Left renal pelvis (tissue), 4 donors: ENCODE measurements around the gene FOXA2. TPM values are rescaled to one million over a fixed set of nuclear protein-coding genes. Genes with fewer than 3 reads are reported as not detected.

Experiments used
- DNase-seq, 4 donors: peaks; one replicate each; pipeline ENCODE4 v3.0.0-alpha.2; 2013; ENCODE audit warnings: low read depth in 4 of 4, low spot score in 3 of 4
- polyA plus RNA-seq, 4 donors: library from polyadenylated mRNA; unstranded; fragments of 120-200 nt; gene quantifications; one replicate each; pipeline ENCODE4 v1.2.1, GENCODE V29; 2013; ENCODE audit not compliant: insufficient read length in 4 of 4

Gene FOXA2
- polyA plus RNA-seq, 4 donors = 0.07 to 0.24 (median 0.23) TPM; not detected in 1

DNA sequence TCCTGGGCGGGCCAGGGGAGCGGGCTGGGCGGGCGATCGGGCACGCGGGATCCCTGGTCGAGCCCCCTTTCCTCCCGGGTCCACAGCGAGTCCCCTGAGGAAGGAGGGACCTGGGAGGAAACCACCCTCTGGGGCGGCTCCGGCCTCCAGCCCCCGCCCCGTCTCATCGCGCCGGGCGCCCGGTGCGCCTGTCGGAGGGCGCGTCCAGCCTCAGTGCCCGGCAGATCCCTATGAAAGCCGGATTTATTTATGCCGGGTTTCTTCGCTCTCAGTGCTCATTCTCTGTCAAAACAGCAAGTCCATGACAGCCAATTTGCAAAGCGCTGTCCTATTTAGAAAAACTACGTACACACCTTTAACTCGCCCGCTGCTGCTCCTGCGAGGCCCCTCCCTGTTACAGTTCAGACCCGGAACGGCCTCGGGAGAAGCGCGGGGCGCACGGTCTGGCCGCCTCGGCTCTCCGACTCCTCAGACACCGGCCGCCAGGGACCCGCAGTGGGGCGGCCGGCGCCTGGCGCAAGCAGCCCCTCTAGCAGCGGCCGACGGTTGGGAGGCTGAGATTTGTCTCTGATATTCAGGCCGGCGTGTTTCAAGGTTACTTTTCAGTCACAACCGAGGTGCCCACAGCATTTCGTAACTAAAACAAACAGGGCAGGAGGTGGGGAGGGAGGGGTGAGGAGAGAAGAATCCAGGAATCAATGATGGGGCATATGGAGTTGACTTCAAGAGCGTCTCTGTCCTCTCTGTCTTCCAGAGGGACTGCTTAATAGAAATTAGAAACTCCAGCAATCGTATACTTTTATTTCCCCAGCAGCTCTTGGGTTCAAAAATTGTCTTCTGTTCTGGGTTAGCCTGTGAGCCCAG is 782 bp upstream of the FOXA2 start:
- no peak for DNase-seq

DNA sequence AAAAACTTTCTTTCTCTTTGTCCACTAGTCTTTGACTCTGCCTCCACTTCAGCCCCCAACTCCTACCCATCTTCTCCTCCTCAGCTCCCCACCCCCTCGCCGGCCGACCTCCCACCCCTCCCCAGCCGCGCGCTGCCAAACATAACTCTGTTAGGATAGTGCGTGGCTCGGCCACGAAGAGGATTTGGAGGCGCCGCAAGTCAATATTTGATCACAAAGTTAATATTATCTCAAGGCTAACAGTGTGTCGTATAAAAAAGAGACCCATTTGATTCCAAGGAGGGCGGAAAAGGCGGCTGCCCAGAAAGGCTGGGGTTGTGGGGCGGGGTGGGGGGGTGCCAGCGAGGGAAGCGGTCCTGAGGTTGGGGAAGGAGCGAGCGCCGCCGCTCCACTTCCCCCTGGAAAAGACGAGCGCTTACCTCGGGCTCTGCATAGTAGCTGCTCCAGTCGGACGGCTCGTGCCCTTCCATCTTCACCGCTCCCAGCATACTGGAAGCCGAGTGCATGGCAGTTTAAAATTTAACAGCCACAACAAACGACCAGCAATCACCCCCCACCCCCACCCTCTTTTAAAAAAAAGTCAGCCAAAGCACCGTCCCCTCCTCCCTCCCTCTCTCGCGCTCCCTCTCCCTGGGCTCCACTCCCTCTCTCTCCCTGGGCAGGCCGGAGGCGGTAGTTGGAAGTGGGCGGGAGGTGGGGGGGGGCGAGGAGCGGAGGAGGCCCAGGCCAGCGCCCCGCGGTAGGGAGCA is 425 bp downstream of the FOXA2 start:
- DNase-seq = no peak

DNA sequence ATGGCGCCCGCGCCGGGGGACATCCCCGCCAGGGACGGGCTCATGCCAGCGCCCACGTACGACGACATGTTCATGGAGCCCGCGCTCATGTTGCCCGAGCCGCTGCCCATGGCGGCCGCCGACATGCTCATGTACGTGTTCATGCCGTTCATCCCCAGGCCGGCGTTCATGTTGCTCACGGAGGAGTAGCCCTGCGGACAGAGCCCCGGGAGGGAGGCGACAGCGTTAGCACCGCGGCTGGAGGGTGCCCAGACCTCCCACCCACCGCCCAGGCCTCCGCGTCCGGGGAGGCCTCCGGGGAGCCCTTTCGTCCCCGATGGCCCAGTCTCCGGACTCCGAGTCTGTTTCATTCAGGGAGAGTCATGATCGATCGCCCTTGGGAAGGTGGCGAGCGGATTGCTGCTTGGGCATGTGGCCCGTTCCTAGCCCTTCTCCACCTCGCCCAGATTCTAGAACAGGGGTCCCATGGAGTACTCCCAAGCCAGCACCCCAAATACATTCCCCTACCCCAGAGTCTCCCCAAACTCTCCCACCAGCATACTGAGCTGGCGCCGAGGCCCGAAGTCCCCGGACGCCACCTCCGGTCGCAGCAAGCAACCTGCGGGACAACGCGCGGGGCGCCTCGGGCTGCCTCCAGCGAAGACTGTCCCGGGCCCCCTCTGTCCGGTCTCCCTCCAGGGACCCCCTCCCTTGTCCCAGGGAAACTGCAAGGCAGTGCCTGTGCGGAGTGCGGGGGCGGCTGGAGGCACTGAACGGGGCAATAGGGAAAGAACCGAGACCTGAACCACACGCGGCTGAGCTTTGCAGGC is 1.2 kb downstream of the FOXA2 start:
- DNase-seq = no peak

DNA sequence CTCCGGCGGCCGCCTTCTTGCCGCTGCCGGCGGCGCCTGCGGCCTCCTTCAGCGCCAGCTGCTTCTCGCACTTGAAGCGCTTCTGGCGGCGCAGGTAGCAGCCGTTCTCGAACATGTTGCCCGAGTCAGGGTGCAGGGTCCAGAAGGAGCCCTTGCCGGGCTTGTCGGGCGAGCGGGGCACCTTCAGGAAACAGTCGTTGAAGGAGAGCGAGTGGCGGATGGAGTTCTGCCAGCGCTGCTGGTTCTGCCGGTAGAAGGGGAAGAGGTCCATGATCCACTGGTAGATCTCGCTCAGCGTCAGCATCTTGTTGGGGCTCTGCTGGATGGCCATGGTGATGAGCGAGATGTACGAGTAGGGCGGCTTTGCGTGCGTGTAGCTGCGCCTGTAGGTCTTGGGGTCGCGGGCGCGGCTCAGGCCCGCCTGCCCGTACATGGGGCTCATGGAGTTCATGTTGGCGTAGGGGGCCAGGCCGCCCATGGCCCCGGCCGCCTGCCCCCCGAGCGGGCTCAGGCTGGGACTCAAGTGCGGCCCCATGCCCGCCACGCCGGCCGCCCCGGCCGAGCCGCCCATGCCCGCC is 1.9 kb downstream of the FOXA2 start:
- DNase-seq = no peak

DNA sequence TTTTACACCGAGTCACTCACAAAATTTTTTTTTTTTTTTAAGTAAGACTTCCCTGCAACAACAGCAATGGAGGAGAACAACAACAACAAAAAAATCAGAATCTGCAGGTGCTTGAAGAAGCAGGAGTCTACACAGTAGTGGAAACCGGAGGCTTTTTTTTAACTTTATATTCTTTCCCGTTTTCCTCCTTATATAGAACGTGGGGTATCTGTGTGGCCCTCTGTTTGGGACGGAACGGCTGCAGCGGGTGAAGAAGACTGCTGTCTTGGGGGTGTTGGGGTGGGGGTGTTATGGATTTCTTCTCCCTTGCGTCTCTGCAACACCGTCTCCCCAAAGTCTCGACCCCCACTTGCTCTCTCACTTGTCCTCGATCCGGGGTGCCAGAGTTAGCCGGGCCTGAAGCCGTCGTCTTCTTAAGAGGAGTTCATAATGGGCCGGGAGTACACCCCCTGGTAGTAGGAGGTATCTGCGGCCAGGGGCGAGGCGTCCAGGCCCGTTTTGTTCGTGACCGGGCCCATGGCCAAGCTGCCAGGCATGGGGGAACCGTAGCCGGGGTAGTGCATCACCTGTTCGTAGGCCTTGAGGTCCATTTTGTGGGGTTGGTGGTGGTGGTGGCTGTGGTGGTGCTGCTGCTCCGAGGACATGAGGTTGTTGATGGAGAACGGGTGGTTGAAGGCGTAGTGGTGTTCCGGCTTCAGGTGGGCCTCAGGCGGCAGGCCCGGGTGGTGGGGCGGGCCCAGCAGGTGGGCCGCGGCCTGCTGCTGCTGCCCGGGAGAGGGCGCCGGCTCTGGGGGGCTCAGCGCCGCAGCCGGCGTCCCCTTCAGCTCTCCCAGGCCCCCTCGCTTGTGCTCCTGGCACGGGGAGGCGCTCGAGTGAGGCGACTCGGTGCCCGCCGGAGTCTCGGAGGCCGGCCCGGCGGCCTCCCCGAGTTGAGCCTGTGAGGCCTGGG is 2.7 kb downstream of the FOXA2 start:
- DNase-seq = no peak

DNA sequence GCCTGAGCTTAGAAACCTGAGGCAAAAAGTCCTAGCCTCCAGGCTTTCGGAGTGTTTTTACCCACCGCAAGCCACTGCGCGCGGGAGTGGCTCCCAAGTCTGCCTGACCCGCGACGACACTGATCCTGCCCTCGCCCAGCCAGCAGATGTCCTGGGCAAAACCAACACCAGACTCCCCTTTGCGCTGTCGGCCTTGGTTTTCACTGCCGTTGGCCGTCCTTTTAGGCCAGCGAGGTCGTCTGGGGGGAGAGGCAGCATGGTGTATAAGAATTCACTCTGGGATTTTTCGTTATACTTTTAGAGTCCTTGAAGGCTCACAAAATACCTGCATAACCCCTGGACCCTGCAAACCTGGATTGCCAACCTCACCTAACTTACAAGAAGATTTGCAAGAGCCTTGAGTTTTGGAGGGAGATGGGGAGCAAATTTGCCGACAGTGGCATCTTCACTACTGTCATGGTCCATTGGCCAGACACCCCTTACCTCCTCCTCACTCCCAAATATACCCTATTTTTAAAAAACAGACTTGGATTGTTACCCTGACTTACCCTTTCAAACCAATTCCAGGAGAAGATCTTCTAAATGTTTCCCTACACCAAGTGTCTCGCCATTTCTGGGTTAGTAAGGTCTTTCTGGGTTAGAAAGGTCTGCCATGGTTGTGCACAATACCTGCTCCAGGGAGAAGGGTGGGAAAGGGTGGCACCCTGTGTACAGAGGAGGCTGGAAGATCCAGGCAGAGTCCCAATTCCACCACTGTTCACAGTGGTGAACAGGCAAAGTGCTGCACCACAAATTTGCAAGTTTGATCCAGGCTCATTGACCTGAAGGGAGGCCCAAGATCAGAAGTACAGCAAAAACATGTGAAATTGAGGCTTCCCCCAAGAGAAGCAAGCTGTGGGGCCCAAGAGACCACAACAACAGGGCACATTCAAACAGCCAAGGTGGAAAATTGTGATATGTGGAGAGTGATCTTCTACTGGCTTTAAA is 4.4 kb downstream of the FOXA2 start:
- no peak for DNase-seq

DNA sequence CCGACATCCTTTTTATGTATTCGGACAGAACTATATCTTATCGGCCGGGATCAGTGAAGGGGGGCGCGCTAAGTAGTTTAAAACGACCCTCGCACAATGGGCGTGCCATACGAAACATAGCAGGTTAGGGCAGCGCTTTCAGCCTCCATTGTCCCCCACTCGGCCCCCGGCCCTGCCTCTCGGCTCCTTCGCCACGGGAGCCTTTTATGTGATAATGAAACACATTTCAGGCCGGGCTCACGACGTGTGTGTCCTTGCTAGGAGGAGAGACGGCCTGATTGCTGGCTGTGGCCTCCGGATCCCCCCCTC is 5.3 kb downstream of the FOXA2 start:
- DNase-seq = no peak

DNA sequence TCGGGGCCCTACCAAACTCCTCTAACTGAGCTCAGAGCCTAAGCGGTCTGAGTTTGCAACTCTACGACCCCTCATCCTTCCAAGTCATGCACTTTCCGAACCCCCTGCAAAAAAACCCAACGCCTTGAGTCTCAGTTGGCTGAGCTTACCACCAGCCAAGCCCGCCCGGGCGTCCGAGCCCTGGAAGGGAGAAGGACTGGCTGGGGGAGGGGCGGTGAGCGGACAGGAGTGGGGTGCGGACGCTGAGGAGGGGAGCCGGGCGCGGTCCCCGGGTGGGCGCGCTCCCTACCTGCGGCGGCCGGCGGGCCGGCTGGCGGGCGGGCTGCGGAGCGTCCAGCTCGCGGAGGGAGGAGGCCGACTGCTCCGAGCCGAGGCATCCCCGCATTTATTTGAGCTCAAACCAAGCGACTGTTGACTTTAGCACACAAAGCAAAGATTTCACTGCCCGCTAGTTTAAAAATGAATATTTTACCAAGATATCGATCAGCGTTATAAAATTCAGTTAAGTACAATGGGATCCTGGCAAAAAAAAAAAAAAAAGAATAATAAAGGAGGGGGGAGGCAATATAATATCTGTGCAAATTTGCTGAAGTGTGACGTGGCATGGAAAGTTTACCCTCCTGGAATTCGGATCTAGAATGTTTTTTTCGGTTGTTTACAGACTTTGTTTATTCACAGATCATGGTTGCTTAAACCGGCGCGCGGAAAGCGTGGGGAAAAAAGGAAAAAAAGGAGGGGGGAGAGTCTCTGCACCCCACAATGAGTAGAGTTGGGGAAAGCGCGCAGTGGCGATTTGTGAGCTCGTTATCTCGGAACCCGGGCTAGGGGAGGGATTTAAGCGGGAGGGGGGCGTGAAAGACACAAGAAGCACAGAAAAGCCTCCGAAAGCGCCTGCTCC is 5.9 kb downstream of the FOXA2 start:
- DNase-seq = no peak

DNA sequence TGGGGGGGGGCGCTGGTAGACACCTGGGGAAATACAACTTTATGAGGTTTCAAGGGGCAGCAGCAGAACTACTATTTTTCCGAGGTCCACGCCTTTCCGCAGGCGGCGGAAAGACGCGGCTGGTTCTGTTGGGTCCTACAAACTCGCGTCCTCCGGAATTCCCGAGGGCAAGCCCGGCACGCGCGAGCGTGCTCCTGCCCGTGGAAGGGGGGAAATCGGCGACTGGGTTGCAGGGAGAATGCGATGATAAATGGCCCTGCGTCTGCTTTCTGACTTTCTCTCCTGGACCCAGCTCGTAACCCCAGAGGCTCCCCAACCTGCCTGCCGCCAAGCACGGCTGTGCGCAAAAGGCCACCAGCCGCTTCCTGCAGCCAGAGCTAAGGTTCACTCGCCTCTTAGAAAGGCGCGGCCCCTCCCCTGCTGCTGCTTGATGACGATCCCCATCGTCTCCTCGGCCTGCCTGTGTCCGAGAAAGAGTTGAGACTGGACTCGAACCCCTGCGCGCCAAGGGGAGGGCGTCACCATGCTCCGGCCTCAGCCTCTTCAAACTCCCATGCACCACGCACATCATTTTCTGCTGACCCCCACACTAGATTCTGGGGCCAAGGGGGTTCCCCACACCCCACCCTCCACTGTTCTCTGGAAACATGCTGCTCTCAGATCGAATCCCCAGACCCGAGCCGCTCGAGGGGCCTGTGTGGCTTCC is 6.7 kb downstream of the FOXA2 start:
- no peak for DNase-seq

DNA sequence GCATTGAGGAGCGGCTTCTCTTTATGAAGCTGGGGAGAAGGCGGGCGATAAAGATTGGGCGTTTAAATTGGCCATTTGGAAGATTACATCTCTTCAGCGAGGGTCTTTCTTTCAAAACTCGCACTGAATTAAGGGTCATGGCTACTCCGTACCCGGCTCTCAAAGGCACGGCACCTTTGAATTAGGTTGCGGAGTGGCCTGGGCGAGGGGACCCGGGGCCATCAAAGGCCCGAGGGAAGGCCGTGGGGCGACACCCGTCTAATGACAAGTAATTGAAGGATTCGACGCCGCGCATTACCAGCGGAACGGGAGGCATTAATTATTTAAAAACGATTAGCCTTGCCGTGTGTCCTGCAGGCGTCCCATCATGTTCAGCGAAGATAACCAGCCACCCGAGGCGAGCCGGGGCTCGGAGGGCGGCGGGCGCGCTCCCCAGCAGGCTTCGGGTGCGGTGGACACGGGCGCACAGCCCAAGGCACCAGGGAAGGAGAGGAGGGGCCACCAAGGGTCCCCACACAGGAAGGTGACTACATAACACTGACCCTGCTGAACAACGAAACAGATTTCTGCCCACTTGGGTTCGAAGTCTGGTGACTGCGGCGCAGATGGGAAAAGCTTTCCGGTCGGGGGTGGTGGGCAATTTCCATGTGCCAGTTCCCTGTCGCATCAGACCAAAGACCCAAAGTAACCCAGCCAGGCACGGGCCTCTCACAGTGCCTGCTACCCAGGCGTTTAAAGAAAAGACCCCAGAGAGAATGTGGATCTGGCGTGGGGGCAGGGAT is 7.4 kb downstream of the FOXA2 start:
- DNase-seq = no peak

DNA sequence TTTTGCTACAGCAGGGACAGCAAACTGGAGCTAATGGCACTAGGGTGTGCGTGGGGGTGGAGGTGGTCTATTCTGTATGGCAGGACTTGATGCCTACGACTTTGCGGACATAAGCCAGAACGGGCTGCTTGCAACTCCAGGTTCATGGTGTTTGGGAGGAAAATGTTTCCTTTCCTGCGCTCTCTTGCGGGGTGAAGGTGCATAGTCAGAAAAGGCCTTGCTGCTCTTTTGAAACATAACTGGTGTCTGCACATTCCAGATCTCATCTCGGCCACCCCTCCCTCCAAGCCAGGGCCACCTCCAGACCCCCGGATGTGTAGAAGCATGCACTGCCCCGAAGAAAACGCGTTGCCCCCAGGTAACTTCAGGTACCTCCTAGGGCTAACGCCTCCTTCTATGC is 8.1 kb downstream of the FOXA2 start:
- no peak for DNase-seq

DNA sequence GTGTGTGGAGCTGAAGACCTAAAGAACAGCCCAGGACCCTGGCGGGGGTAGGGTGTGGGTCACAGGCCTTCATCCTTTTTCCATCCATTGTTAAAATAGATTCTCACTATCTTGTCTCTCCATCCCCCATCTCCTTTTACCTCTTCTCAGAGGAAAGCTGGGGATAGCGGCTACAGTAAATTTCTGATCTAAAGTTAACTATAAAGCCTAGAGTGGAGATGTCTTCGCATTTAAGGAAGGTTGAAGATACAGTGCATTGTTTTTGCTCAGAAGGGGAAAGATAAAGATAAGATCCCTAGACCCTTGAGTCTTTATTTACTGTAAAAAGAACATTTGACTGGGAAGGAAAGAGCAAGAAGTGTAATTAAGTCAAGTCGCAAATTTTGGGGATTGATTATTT is 8.6 kb downstream of the FOXA2 start:
- no peak for DNase-seq

DNA sequence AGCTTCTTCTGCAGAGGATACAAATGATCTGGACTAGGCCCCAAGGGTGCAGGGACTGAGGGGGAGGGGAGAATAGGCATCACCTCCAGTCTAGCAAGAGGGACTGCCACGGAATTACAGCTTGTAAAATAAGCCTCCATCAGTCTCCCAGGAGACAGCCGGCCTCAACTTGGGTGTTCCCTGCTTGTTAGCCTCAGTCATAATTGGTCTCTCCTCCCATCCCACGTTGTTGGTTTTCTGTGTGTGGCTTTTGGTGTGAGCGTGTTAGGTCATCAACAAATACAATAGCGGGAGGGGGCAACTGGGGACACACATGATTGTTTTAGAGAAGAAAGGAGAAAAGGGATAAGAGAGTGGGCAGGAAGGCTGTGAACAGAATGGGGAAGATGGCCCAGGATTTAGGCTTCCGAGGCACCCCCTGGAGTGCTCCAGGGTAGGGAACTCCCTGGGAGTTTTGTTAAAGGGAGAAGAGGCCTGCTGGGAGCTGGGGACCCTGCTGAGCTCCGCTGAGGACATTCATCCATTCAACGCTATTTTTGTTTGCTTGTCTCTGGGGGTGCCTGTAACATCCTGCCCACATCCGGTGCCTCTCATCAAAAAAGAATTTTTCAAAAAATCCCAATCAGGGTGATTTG is 9.2 kb downstream of the FOXA2 start:
- DNase-seq = no peak

DNA sequence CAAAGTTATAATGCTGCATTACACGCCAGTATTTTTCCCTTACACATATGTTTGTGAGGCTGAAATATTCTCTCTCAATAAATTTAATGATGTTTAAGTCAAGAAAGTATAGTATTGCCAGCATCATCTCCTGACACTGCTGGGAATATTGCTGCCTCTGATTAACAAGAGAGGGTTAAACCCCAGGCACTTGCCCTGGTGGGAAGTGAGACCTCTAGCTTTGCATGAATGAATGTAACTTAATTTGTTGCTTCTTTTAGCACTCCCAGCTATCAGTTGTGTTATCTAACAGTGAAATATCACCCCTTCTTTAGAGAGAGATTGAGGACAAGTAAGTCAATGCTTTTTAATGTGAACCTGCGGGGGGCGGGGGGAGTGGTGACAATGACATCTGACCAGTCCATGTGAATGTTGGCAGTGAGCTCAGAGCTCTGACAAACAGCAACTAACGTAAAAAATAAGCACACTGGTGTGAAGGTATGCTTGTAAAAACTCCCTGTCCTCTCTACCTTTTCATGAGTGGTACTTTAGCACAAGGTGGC is 9.8 kb downstream of the FOXA2 start:
- DNase-seq = no peak

DNA sequence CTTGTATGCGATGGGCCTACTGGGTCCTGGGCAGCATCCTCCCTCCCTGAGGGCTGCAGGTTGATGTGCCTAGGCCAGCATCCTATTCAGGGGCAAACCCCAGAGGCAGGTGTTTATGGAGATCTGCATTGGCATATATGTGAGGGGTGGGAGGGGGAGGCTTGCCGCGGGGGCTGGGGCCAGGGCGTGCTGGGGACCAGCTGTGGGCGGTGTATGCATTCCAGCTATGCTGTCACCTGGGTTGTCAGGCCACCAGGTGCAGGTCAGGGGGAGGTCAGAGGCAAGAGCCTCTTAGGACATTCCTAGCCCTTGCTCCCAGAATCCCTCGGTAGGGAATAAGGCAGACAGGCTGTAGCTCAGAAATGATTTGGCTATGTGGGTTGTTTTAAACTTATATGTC is 11.9 kb downstream of the FOXA2 start:
- no peak for DNase-seq

DNA sequence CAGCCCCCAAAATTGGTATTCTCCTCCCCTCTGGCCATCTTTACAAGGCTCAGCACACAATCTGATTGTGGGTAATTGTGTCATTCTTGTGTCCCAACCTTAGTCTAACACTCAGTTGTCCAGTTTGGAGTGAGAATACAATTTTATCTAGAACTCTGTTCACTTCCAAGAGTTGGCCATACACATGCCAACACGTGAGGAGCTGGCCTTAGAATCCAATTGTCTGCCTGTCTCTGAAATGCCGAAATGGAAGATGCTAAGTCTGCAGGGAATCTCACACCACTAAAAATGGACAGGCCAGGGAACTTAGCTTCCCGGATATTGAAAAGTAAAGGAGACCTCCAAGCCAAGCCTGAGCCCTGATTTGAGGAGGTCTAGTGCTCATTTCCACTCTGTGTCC is 12.3 kb downstream of the FOXA2 start:
- DNase-seq = no peak
